GM23248 (cell line): Measurements from ENCODE around the gene SIGLEC1.

Experiments
- EZH2 ChIP-seq: fragments of 200-600 bp; sonication (generic); IDR thresholded peaks from 2 replicates; pipeline ENCODE4 v1.6.1; 2018; ENCODE audit warnings: antibody characterized with exemption, mild to moderate bottlenecking; ENCODE audit not compliant: insufficient read depth, poor library complexity, severe bottlenecking
- EZH2phosphoT487 ChIP-seq: fragments of 200-600 bp; sonication (generic); IDR thresholded peaks from 2 replicates; pipeline ENCODE4 v1.6.1; 2018; ENCODE audit warnings: antibody characterized with exemption, moderate library complexity, mild to moderate bottlenecking, low read depth; ENCODE audit not compliant: insufficient read depth

DNA sequence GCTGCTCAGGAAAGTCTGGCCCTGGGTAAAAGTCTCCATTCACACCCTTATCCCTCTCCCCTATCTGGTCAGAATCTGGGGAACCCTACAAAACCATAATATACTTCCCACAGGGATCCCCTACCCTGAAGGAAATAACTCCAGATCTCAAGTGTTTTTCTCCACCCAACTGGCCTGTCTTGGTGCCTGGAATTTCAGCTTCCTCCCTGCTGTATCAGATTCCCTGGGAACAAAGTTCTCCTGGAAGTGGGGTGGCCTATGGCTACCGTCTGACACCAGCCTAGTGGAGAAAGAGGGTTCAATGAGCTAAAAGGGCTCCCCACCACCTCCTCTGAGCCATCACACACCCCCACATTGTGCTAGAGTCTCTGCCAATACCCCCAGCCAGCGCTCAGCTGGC, 35.1 kb upstream of the SIGLEC1 start:
- TF ChIP-seq EZH2: no peak
- no peak for TF ChIP-seq EZH2phosphoT487
